H1 (cell line): ENCODE results near the gene BAG2. TPM values are rescaled to one million over a fixed set of nuclear protein-coding genes. Genes with fewer than 3 reads are reported as not detected.

Source experiments
- CTCF ChIA-PET: fragments of 300-600 bp; sonication (Branson Sonifier 250); formaldehyde crosslinking; loops from one replicate; lab custom pipeline; 2021; ENCODE audit not compliant: partially characterized antibody; lab: Charles Lee
- POLR2A ChIA-PET: fragments of 300-600 bp; sonication (Branson Sonifier 250); formaldehyde crosslinking; loops from one replicate; lab custom pipeline; 2021; ENCODE audit warnings: inconsistent platforms; ENCODE audit not compliant: partially characterized antibody; lab: Charles Lee
- DNase-seq, 2 experiments: peaks; one replicate each; pipeline versions ENCODE4 v3.0.0 to v3.0.0-alpha.2; 2010 to 2022; ENCODE audit warnings: low spot score in 2 of 2, low read depth in 1 of 2, mixed read lengths in 1 of 2
- FAIRE-seq: peaks from 2 replicates; lab custom pipeline; 2011; peaks lifted over from hg19 to GRCh38; lab: Jason Lieb, UNC
- H2AFZ ChIP-seq: 2 replicates; pipeline ENCODE4 v1.8.1; 2012; ENCODE audit warnings: low read length, inconsistent platforms
- H2AK5ac ChIP-seq: 2 replicates; pipeline ENCODE4 v1.6.1; 2013; ENCODE audit warnings: low read depth, low read length
- H2BK120ac ChIP-seq: replicated peaks from 2 replicates; pipeline ENCODE3; 2013; ENCODE audit warnings: low read depth, low read length, inconsistent platforms
- H2BK12ac ChIP-seq: 2 replicates; pipeline ENCODE4 v1.6.1; 2013; ENCODE audit warnings: low read depth, low read length
- H2BK15ac ChIP-seq: 2 replicates; pipeline ENCODE4 v1.6.1; 2013; ENCODE audit warnings: low read length
- H2BK20ac ChIP-seq: 2 replicates; pipeline ENCODE4 v1.6.1; 2013; ENCODE audit warnings: low read length
- H2BK5ac ChIP-seq: 2 replicates; pipeline ENCODE4 v1.6.1; 2013; ENCODE audit warnings: low read depth, low read length
- H3K14ac ChIP-seq: 2 replicates; pipeline ENCODE4 v1.6.1; 2013; ENCODE audit warnings: inconsistent platforms; ENCODE audit not compliant: insufficient read length
- H3K18ac ChIP-seq: 2 replicates; pipeline ENCODE4 v1.6.1; 2013; ENCODE audit warnings: low read length; ENCODE audit errors: extremely low read depth
- H3K23ac ChIP-seq: 2 replicates; pipeline ENCODE4 v1.6.1; 2013; ENCODE audit warnings: inconsistent platforms; ENCODE audit not compliant: insufficient read length
- H3K23me2 ChIP-seq: 2 replicates; pipeline ENCODE4 v1.6.1; 2013; ENCODE audit warnings: low read depth, low read length
- H3K27ac ChIP-seq: 2 replicates; pipeline ENCODE4 v1.6.1; 2011; ENCODE audit warnings: low read depth, low read length, inconsistent platforms
- H3K27me3 ChIP-seq, 4 experiments: replicated peaks in 1 of 4; 1 replicate in 1 of 4; 2 replicates in 3 of 4; pipeline versions ENCODE4 v1.6.1 to v1.8.1; 2011 to 2013; ENCODE audit warnings: low read length in 3 of 4, mild to moderate bottlenecking in 3 of 4, inconsistent platforms in 2 of 4, mixed read lengths in 2 of 4, moderate library complexity in 1 of 4; ENCODE audit not compliant: control insufficient read depth in 3 of 4, insufficient read depth in 3 of 4; ENCODE audit errors: extremely low read depth in 1 of 4
- H3K36me3 ChIP-seq, 4 experiments: 2 replicates each; pipeline versions ENCODE4 v1.6.1 to v1.8.1; 2011 to 2013; ENCODE audit warnings: mild to moderate bottlenecking in 4 of 4, low read length in 3 of 4, moderate library complexity in 2 of 4, control low read depth in 1 of 4, inconsistent platforms in 1 of 4; ENCODE audit not compliant: insufficient read depth in 4 of 4, control insufficient read depth in 2 of 4
- H3K4ac ChIP-seq: replicated peaks from 2 replicates; pipeline ENCODE3; 2013; ENCODE audit warnings: low read length, low read depth, mixed read lengths, inconsistent platforms; ENCODE audit not compliant: insufficient read length
- H3K4me1 ChIP-seq, 4 experiments: replicated peaks in 1 of 4; 1 replicate in 1 of 4; 2 replicates in 3 of 4; pipeline versions ENCODE4 v1.6.1 to v1.8.1; 2011 to 2013; ENCODE audit warnings: low read length in 3 of 4, inconsistent platforms in 2 of 4, mixed read lengths in 1 of 4; ENCODE audit not compliant: insufficient read depth in 4 of 4, control insufficient read depth in 3 of 4
- H3K4me2 ChIP-seq, 2 experiments: 2 replicates each; pipeline versions ENCODE4 v1.6.1 to v1.8.1; 2011 to 2013; ENCODE audit warnings: low read depth in 2 of 2, low read length in 2 of 2, control low read depth in 1 of 2, inconsistent platforms in 1 of 2, mild to moderate bottlenecking in 1 of 2; ENCODE audit not compliant: insufficient read depth in 1 of 2
- H3K4me3 ChIP-seq, 4 experiments: fragments of 200-600, 300-600 bp in 1 of 4; sonication (generic), shearing (Covaris generic), sonication (Bioruptor Twin) in 1 of 4; 2 replicates each; pipeline versions ENCODE4 v1.5.1 to v1.8.1; 2011 to 2016; ENCODE audit warnings: low read length in 4 of 4, low read depth in 3 of 4, control low read depth in 2 of 4, inconsistent platforms in 2 of 4, mild to moderate bottlenecking in 2 of 4, mixed read lengths in 1 of 4, moderate library complexity in 1 of 4; ENCODE audit not compliant: insufficient read depth in 2 of 4; ENCODE audit errors: extremely low read depth in 1 of 4
- H3K56ac ChIP-seq: replicated peaks from 2 replicates; pipeline ENCODE3; 2013; ENCODE audit warnings: low read depth, mild to moderate bottlenecking, mixed read lengths, low read length, inconsistent platforms; ENCODE audit not compliant: insufficient read length
- H3K79me1 ChIP-seq: 2 replicates; pipeline ENCODE4 v1.6.1; 2013; ENCODE audit warnings: low read depth, low read length, control low read depth
- H3K79me2 ChIP-seq, 2 experiments: 2 replicates each; pipeline versions ENCODE4 v1.6.1 to v1.8.1; 2012 to 2013; ENCODE audit warnings: low read length in 2 of 2, mild to moderate bottlenecking in 2 of 2, inconsistent platforms in 1 of 2; ENCODE audit not compliant: insufficient read depth in 2 of 2, control insufficient read depth in 1 of 2
- H3K9ac ChIP-seq, 4 experiments: replicated peaks in 1 of 4; 1 replicate in 1 of 4; 2 replicates in 3 of 4; pipeline versions ENCODE4 v1.6.1 to v1.8.1; 2011 to 2013; ENCODE audit warnings: low read depth in 3 of 4, low read length in 3 of 4, control low read depth in 2 of 4, mild to moderate bottlenecking in 2 of 4, moderate library complexity in 2 of 4, inconsistent platforms in 1 of 4; ENCODE audit errors: extremely low read depth in 1 of 4
- H3K9me3 ChIP-seq, 2 experiments: 2 replicates each; pipeline versions ENCODE4 v1.6.1 to v1.8.1; 2012 to 2013; ENCODE audit warnings: mild to moderate bottlenecking in 2 of 2, moderate library complexity in 2 of 2, control low read depth in 1 of 2, inconsistent platforms in 1 of 2, low read depth in 1 of 2, low read length in 1 of 2, mixed read lengths in 1 of 2; ENCODE audit not compliant: insufficient read depth in 2 of 2
- H4K20me1 ChIP-seq, 2 experiments: replicated peaks in 1 of 2; 2 replicates each; pipeline versions ENCODE3 to v1.8.1; 2011 to 2013; ENCODE audit warnings: inconsistent platforms in 2 of 2, low read length in 2 of 2, mild to moderate bottlenecking in 1 of 2; ENCODE audit not compliant: insufficient read depth in 2 of 2, control insufficient read depth in 1 of 2
- H4K5ac ChIP-seq: 2 replicates; pipeline ENCODE4 v1.6.1; 2013; ENCODE audit warnings: low read length, low read depth, mixed read lengths, inconsistent platforms; ENCODE audit not compliant: insufficient read length
- H4K8ac ChIP-seq: 2 replicates; pipeline ENCODE4 v1.8.0; 2013; ENCODE audit warnings: mild to moderate bottlenecking, moderate library complexity, low read length, inconsistent platforms; ENCODE audit not compliant: insufficient read depth; ENCODE audit errors: extremely low read depth
- H4K91ac ChIP-seq: replicated peaks from 2 replicates; pipeline ENCODE3; 2013; ENCODE audit warnings: low read length, mixed read lengths, inconsistent platforms; ENCODE audit not compliant: insufficient read length
- CBX5 ChIP-seq: fragments of 300-800, 300-1000 bp; sonication (generic); IDR thresholded peaks from 2 replicates; pipeline ENCODE4 v1.7.1; 2016; ENCODE audit warnings: antibody characterized with exemption, low read length, low read depth
- CBX8 ChIP-seq: fragments of 300-800, 300-1000 bp; sonication (generic); IDR thresholded peaks from 2 replicates; pipeline ENCODE4 v1.7.1; 2016; ENCODE audit warnings: low read depth, low read length, borderline replicate concordance
- CEBPB ChIP-seq: IDR thresholded peaks from 2 replicates; pipeline ENCODE4 v1.6.1; 2012; ENCODE audit warnings: low read depth, low read length
- MAFK ChIP-seq: IDR thresholded peaks from 2 replicates; pipeline ENCODE4 v1.6.1; 2012; ENCODE audit warnings: low read depth, mild to moderate bottlenecking, improper control_type of control experiment, low read length
- RAD21 ChIP-seq, 2 experiments: IDR thresholded peaks in 1 of 2; conservative IDR thresholded peaks in 1 of 2; 2 replicates each; pipeline ENCODE4 v1.6.1; 2011; ENCODE audit warnings: low read depth in 2 of 2, low read length in 2 of 2, improper control_type of control experiment in 1 of 2, inconsistent platforms in 1 of 2, mild to moderate bottlenecking in 1 of 2, moderate library complexity in 1 of 2
- RBBP5 ChIP-seq: IDR thresholded peaks from 2 replicates; pipeline ENCODE4 v1.7.1; 2012; ENCODE audit warnings: low read depth, mild to moderate bottlenecking, inconsistent platforms, low read length, moderate library complexity, borderline replicate concordance
- RNF2 ChIP-seq: fragments of 200-900, 300-1000 bp; sonication (generic); IDR thresholded peaks from 2 replicates; pipeline ENCODE4 v1.7.1; 2016; ENCODE audit warnings: borderline replicate concordance, low read depth, mild to moderate bottlenecking, antibody characterized with exemption, low read length; ENCODE audit not compliant: poor library complexity, severe bottlenecking; ENCODE audit errors: missing control alignments
- SAP30 ChIP-seq: fragments of 300-600 bp; sonication (generic); IDR thresholded peaks from 2 replicates; pipeline ENCODE4 v1.7.1; 2012; ENCODE audit warnings: low read length, moderate library complexity, mild to moderate bottlenecking, inconsistent platforms; ENCODE audit not compliant: insufficient read depth, insufficient replicate concordance
- SIX5 ChIP-seq: IDR thresholded peaks from 2 replicates; pipeline ENCODE4 v1.6.1; 2011; ENCODE audit warnings: mild to moderate bottlenecking, low read depth, low read length
- TEAD4 ChIP-seq: IDR thresholded peaks from 2 replicates; pipeline ENCODE4 v1.6.1; 2012; ENCODE audit warnings: low read depth, low read length, inconsistent platforms, mixed read lengths
- YY1 ChIP-seq: IDR thresholded peaks from 2 replicates; pipeline ENCODE4 v1.6.1; 2011; ENCODE audit warnings: low read depth, mild to moderate bottlenecking, low read length
- WGBS, 2 experiments: shearing (Covaris generic) in 1 of 2; methylation state at CpG; one replicate each; pipeline versions ENCODE4 v1.1.6 to v1.1.7; 2013 to 2015; ENCODE audit warnings: low lambda C conversion rate in 2 of 2, mixed read lengths in 2 of 2, inconsistent platforms in 1 of 2, low coverage in 1 of 2, missing lambda C conversion rate in 1 of 2; ENCODE audit not compliant: insufficient replicate concordance in 2 of 2, insufficient coverage in 1 of 2, insufficient read length in 1 of 2; ENCODE audit errors: extremely low coverage in 1 of 2, missing lambda C conversion rate in 1 of 2; 5-methylcytosine and 5-hydroxymethylcytosine counted together
- polyA plus RNA-seq, 7 experiments: library from polyadenylated mRNA; depleted of rRNA in 3 of 7; stranded (reverse) in 5 of 7; unstranded in 2 of 7; fragments of >200 nt in 5 of 7; fragments of 200-250 nt in 2 of 7; gene quantifications; 1 replicate in 5 of 7; 2 replicates in 1 of 7; 4 replicates in 1 of 7; pipeline versions ENCODE4 v1.2.1 to v1.2.3, GENCODE V29; 2011 to 2013; ENCODE audit warnings: missing spikeins in 2 of 7, mixed read lengths in 2 of 7
- total RNA-seq: library from RNA; stranded (reverse); fragmentation: NEBNext Ultra II Directional; extraction: Animal tissue kit (Norgen Biotek cat#: 25700); gene quantifications from 2 replicates; pipeline ENCODE4 v1.2.1, GENCODE V29; 2021
- TF ChIP-seq, protein P1 (sequence below): IDR thresholded peaks from 2 replicates; pipeline ENCODE4 v1.6.1; 2012; ENCODE audit warnings: inconsistent platforms

BAG2 gene
- total and polyA plus RNA-seq, 2 of the 8 experiments (the other 6 are each of a cell fraction or from before 2014, with no cell fraction given): 4.4 to 7.4 TPM

DNA sequence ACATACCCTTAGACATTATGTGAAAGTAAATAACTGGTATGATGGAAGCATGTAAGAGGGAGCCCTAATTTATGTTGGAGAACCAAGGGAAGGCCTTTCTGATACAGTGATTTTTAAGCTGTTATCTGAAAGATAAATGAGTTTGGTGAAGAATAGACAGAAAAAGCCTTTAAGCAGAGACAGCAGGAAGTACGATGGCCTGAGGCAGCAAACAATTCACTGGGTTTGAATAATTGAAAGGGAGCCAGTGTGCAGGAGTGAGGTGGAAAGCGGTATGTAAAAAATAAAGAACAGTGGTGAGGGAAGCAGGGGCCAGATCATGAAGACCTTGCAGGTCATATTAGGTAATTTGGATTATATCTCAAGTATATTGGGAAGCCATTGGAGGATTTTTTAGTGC lies 54.1 kb downstream of the BAG2 start:
- H4K20me1 ChIP-seq: peaks cover 0 to 2% of the 10 kb centered on the region in 2 experiments
- no peak overlapping the region for H3K4ac ChIP-seq
- no peaks in the 10 kb centered on the region for H3K27me3 ChIP-seq
- H3K4me3 ChIP-seq: no peak overlapping the region
- no peak overlapping the region for H2AFZ ChIP-seq
- H2BK20ac ChIP-seq: no peak overlapping the region
- H3K56ac ChIP-seq: no peak overlapping the region
- H3K27ac ChIP-seq: no peak overlapping the region
- no peak overlapping the region for H2AK5ac ChIP-seq
- H3K79me2 ChIP-seq: peaks cover 0 to 1% of the 10 kb centered on the region in 2 experiments; a peak in 2 of 4 replicates
- peaks cover 0 to 3% (median under 1%) of the 10 kb centered on the region in 4 experiments; a peak in 2 of 7 replicates for H3K4me1 ChIP-seq
- no peaks in the 10 kb centered on the region for H3K36me3 ChIP-seq
- H3K4me2 ChIP-seq: no peak overlapping the region
- no peak overlapping the region for H3K9ac ChIP-seq
- no peak overlapping the region for H4K5ac ChIP-seq
- 92% methylated on average over 2 of the region's 2 CpGs; no CpG with 5 or more reads in 1 of the 2 experiments for WGBS, 2 experiments
- H3K23me2 ChIP-seq: peaks cover 5% of the 10 kb centered on the region
- no peak overlapping the region for H2BK15ac ChIP-seq
- no peak overlapping the region for H4K91ac ChIP-seq
- DNase-seq (no peak), FAIRE-seq (no peak)
- no peak overlapping the region for H2BK5ac ChIP-seq
- H3K23ac ChIP-seq: no peak overlapping the region
- H3K9me3 ChIP-seq: no peaks in the 10 kb centered on the region
- H3K14ac ChIP-seq: no peak overlapping the region
- H3K18ac ChIP-seq: no peak overlapping the region
- ChIA-PET POLR2A (no interaction called here), CTCF (no interaction called here)
- H2BK120ac ChIP-seq: no peak overlapping the region
- H2BK12ac ChIP-seq: no peak overlapping the region
- H4K8ac ChIP-seq: no peak overlapping the region
- H3K79me1 ChIP-seq: no peaks in the 10 kb centered on the region
- TF ChIP-seq RNF2 (no peak), CEBPB (no peak), RAD21 (IDR thresholded peaks at IDR 0.05 in 1 of 2, conservative IDR thresholded peaks at IDR 0.05 in 1 of 2; ENCODE audit: low read depth in 2 of 2, low read length in 2 of 2) (no peak), CBX5 (no peak), MAFK (no peak), YY1 (no peak), RBBP5 (no peak), TEAD4 (no peak), SIX5 (no peak), CBX8 (no peak), SAP30 (no peak)
- TF ChIP-seq, protein P1, sequence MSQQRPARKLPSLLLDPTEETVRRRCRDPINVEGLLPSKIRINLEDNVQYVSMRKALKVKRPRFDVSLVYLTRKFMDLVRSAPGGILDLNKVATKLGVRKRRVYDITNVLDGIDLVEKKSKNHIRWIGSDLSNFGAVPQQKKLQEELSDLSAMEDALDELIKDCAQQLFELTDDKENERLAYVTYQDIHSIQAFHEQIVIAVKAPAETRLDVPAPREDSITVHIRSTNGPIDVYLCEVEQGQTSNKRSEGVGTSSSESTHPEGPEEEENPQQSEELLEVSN: no peak
